Measurements from ENCODE around the gene KCTD14.

- TF ChIP-seq, protein P1, sequence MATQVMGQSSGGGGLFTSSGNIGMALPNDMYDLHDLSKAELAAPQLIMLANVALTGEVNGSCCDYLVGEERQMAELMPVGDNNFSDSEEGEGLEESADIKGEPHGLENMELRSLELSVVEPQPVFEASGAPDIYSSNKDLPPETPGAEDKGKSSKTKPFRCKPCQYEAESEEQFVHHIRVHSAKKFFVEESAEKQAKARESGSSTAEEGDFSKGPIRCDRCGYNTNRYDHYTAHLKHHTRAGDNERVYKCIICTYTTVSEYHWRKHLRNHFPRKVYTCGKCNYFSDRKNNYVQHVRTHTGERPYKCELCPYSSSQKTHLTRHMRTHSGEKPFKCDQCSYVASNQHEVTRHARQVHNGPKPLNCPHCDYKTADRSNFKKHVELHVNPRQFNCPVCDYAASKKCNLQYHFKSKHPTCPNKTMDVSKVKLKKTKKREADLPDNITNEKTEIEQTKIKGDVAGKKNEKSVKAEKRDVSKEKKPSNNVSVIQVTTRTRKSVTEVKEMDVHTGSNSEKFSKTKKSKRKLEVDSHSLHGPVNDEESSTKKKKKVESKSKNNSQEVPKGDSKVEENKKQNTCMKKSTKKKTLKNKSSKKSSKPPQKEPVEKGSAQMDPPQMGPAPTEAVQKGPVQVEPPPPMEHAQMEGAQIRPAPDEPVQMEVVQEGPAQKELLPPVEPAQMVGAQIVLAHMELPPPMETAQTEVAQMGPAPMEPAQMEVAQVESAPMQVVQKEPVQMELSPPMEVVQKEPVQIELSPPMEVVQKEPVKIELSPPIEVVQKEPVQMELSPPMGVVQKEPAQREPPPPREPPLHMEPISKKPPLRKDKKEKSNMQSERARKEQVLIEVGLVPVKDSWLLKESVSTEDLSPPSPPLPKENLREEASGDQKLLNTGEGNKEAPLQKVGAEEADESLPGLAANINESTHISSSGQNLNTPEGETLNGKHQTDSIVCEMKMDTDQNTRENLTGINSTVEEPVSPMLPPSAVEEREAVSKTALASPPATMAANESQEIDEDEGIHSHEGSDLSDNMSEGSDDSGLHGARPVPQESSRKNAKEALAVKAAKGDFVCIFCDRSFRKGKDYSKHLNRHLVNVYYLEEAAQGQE (IDR thresholded peaks at IDR 0.05; ENCODE audit: insufficient read depth in 1 of 2, low read depth in 2 of 2, low read length in 2 of 2): no peak
- TF ChIP-seq SIN3A (IDR thresholded peaks at IDR 0.05; ENCODE audit: borderline replicate concordance, insufficient read depth, low read length) (no peak), POLR2AphosphoS5 (IDR thresholded peaks at IDR 0.05; ENCODE audit: low read depth, low read length) (no peak), TAF1 (IDR thresholded peaks at IDR 0.05; ENCODE audit: borderline replicate concordance, insufficient read depth, low read length) (no peak), FOXP2 (optimal IDR thresholded peaks at IDR 0.05; ENCODE audit: borderline replicate concordance, extremely low read depth, extremely low read length, insufficient read depth) (no peak)
These were observed 48.6 kb upstream of the KCTD14 start for GRCh38 chr11:78071717-78072116.
